HepG2 (cell line): ENCODE measurements around the gene ZNF740. TPM values are rescaled to one million over a fixed set of nuclear protein-coding genes. Genes with fewer than 3 reads are reported as not detected.

Experiments used
- ASH2L ChIP-seq: fragments of 300-600, 200-600 bp; sonication (generic); IDR thresholded peaks from 2 replicates; pipeline ENCODE4 v1.7.0; 2017; ENCODE audit warnings: low read depth, mild to moderate bottlenecking, moderate library complexity, mixed read lengths, low read length; ENCODE audit not compliant: insufficient read length
- CAMTA2 ChIP-seq: sonication (generic); formaldehyde crosslinking; IDR thresholded peaks from 2 replicates; pipeline ENCODE4 v1.4.0; 2020; ENCODE audit warnings: mild to moderate bottlenecking, missing genetic modification reagents, borderline replicate concordance
- GABPA ChIP-seq, 2 experiments: IDR thresholded peaks; 2 replicates each; pipeline ENCODE4 v1.6.1; 2011 to 2016; ENCODE audit warnings: low read depth in 2 of 2, low read length in 1 of 2, missing biosample characterization in 1 of 2, missing genetic modification characterization in 1 of 2
- NFE2 ChIP-seq: sonication (generic); formaldehyde crosslinking; IDR thresholded peaks from 2 replicates; pipeline ENCODE4 v1.4.0; 2020; ENCODE audit warnings: missing genetic modification reagents
- NRL ChIP-seq: sonication (generic); formaldehyde crosslinking; IDR thresholded peaks from 2 replicates; pipeline ENCODE4 v1.5.0; 2020; ENCODE audit warnings: missing genetic modification reagents, mild to moderate bottlenecking, moderate library complexity, borderline replicate concordance
- TGIF2 ChIP-seq: IDR thresholded peaks from 2 replicates; pipeline ENCODE4 v1.6.1; 2016; ENCODE audit warnings: control low read depth, missing compliant biosample characterization
- ZFP36L1 ChIP-seq: sonication (generic); formaldehyde crosslinking; IDR thresholded peaks from 2 replicates; pipeline ENCODE4 v1.8.0; 2022; ENCODE audit warnings: mild to moderate bottlenecking, missing genetic modification reagents, moderate library complexity
- ZSCAN20 ChIP-seq: sonication (generic); formaldehyde crosslinking; IDR thresholded peaks from 2 replicates; pipeline ENCODE4 v1.4.0; 2020; ENCODE audit warnings: missing genetic modification reagents, mild to moderate bottlenecking, borderline replicate concordance
- polyA plus RNA-seq, 8 experiments: library from polyadenylated mRNA; depleted of rRNA in 3 of 8; stranded (reverse) in 7 of 8; unstranded in 1 of 8; fragments of >200 nt; fragmentation: Illumina TruSeq in 4 of 8; extraction: Trizol in 4 of 8; gene quantifications; 2 replicates each; pipeline versions ENCODE4 v1.2.1 to v1.2.3, GENCODE V29; 2011 to 2016; ENCODE audit warnings: low read depth in 4 of 8, missing spikeins in 1 of 8, mixed read lengths in 1 of 8; ENCODE audit not compliant: insufficient read depth in 1 of 8
- total RNA-seq, 5 experiments: library from RNA; depleted of rRNA; stranded (reverse); fragments of >200 nt; fragmentation: Illumina TruSeq; extraction: Trizol; gene quantifications; 2 replicates each; pipeline ENCODE4 v1.2.3, GENCODE V29; 2016; ENCODE audit warnings: low read depth in 1 of 5
- TF ChIP-seq, protein P1 (sequence below): sonication (generic); formaldehyde crosslinking; IDR thresholded peaks from 2 replicates; pipeline ENCODE4 v1.9.0; 2021; ENCODE audit warnings: missing genetic modification reagents, borderline replicate concordance
- TF ChIP-seq, protein P2 (sequence below): IDR thresholded peaks from 2 replicates; pipeline ENCODE4 v1.6.1; 2016; ENCODE audit warnings: mild to moderate bottlenecking, missing biosample characterization, missing genetic modification reagents
- TF ChIP-seq, protein P3 (sequence below), 2 experiments: sonication (generic) in 1 of 2; formaldehyde crosslinking in 1 of 2; IDR thresholded peaks; 2 replicates each; pipeline versions ENCODE4 v1.4.0 to v1.6.1; 2016 to 2020; ENCODE audit warnings: borderline replicate concordance in 1 of 2, low read depth in 1 of 2, mild to moderate bottlenecking in 1 of 2, missing genetic modification reagents in 1 of 2
- TF ChIP-seq, protein P4 (sequence below): sonication (generic); formaldehyde crosslinking; IDR thresholded peaks from 2 replicates; pipeline ENCODE4 v1.4.0; 2020; ENCODE audit warnings: missing genetic modification reagents, borderline replicate concordance
- TF ChIP-seq, protein P5 (sequence below): sonication (generic); formaldehyde crosslinking; IDR thresholded peaks from 2 replicates; pipeline ENCODE4 v1.4.0; 2020; ENCODE audit warnings: missing genetic modification reagents, mild to moderate bottlenecking, borderline replicate concordance

Gene ZNF740
- total and polyA plus RNA-seq, 2 of the 13 experiments (the other 11 are each of a cell fraction or from before 2014, with no cell fraction given) = 16.9 to 19.0 TPM

DNA sequence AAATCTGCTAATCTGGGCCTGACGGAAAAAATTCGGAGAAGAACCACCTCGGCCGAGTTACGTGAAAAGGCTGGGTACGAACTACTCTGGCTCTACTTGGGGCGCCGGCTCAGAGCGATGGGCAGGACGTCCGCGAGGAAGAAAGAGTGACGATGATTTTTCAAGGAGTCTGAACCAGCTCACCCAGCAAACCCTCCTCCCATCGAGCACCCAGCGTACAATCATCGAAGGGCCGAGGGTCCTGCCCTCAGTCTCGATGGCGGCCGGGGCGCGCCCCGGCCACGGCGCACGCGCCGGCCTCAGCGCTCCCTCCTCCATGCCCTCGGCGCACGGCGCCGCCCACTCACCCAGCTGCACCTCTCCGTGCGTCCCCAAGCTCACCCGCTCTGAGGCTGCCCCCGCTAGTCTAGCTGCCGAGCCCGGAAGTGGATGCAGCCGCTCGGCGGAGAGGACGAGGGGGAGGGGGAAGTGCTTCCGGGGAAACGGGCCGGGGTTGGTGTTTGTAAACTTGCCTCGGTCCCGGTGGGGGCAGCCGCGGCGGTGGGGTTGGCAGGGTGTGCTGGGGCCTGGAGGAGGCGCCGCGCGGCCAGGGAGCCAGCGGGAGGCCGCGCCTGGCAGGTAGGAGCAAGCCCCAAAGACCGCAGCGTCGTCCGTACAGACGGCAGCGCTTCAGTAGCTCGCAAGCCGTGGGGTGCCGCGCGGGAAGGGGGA is at the start of gene ZNF740, which contains the start of gene CSAD (continued):
- TF ChIP-seq, protein P1, sequence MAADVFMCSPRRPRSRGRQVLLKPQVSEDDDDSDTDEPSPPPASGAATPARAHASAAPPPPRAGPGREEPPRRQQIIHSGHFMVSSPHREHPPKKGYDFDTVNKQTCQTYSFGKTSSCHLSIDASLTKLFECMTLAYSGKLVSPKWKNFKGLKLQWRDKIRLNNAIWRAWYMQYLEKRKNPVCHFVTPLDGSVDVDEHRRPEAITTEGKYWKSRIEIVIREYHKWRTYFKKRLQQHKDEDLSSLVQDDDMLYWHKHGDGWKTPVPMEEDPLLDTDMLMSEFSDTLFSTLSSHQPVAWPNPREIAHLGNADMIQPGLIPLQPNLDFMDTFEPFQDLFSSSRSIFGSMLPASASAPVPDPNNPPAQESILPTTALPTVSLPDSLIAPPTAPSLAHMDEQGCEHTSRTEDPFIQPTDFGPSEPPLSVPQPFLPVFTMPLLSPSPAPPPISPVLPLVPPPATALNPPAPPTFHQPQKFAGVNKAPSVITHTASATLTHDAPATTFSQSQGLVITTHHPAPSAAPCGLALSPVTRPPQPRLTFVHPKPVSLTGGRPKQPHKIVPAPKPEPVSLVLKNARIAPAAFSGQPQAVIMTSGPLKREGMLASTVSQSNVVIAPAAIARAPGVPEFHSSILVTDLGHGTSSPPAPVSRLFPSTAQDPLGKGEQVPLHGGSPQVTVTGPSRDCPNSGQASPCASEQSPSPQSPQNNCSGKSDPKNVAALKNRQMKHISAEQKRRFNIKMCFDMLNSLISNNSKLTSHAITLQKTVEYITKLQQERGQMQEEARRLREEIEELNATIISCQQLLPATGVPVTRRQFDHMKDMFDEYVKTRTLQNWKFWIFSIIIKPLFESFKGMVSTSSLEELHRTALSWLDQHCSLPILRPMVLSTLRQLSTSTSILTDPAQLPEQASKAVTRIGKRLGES (CRISPR knock-in tag) = no peak
- TF ChIP-seq NFE2 (no peak), ASH2L (peak; percentile 77), ZSCAN20 (CRISPR knock-in tag) (no peak), CAMTA2 (CRISPR knock-in tag) (peak; percentile 23; the same call in 1 of the 2 replicates), TGIF2 (peak; percentile 34; the same call in 1 of the 2 replicates), GABPA (IDR thresholded peaks at IDR 0.05; ENCODE audit: low read depth, low read length) (peak; percentile 99), GABPA (CRISPR knock-in tag; IDR thresholded peaks at IDR 0.05; ENCODE audit: low read depth) (peak; percentile 95), ZFP36L1 (0 out of 2 replicates have a peak, but pooled peaks have one; percentile 21), NRL (CRISPR knock-in tag) (no peak; the same call in 1 of the 2 replicates)
- TF ChIP-seq, protein P2, sequence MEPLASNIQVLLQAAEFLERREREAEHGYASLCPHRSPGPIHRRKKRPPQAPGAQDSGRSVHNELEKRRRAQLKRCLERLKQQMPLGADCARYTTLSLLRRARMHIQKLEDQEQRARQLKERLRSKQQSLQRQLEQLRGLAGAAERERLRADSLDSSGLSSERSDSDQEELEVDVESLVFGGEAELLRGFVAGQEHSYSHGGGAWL (CRISPR knock-in tag) = no peak
- TF ChIP-seq, protein P3, sequence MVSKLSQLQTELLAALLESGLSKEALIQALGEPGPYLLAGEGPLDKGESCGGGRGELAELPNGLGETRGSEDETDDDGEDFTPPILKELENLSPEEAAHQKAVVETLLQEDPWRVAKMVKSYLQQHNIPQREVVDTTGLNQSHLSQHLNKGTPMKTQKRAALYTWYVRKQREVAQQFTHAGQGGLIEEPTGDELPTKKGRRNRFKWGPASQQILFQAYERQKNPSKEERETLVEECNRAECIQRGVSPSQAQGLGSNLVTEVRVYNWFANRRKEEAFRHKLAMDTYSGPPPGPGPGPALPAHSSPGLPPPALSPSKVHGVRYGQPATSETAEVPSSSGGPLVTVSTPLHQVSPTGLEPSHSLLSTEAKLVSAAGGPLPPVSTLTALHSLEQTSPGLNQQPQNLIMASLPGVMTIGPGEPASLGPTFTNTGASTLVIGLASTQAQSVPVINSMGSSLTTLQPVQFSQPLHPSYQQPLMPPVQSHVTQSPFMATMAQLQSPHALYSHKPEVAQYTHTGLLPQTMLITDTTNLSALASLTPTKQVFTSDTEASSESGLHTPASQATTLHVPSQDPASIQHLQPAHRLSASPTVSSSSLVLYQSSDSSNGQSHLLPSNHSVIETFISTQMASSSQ (IDR thresholded peaks at IDR 0.05; ENCODE audit: low read depth) = no peak
- TF ChIP-seq, protein P3 (CRISPR knock-in tag; IDR thresholded peaks at IDR 0.05; ENCODE audit: borderline replicate concordance) = peak; percentile 41; the same call in 1 of the 2 replicates
- TF ChIP-seq, protein P4, sequence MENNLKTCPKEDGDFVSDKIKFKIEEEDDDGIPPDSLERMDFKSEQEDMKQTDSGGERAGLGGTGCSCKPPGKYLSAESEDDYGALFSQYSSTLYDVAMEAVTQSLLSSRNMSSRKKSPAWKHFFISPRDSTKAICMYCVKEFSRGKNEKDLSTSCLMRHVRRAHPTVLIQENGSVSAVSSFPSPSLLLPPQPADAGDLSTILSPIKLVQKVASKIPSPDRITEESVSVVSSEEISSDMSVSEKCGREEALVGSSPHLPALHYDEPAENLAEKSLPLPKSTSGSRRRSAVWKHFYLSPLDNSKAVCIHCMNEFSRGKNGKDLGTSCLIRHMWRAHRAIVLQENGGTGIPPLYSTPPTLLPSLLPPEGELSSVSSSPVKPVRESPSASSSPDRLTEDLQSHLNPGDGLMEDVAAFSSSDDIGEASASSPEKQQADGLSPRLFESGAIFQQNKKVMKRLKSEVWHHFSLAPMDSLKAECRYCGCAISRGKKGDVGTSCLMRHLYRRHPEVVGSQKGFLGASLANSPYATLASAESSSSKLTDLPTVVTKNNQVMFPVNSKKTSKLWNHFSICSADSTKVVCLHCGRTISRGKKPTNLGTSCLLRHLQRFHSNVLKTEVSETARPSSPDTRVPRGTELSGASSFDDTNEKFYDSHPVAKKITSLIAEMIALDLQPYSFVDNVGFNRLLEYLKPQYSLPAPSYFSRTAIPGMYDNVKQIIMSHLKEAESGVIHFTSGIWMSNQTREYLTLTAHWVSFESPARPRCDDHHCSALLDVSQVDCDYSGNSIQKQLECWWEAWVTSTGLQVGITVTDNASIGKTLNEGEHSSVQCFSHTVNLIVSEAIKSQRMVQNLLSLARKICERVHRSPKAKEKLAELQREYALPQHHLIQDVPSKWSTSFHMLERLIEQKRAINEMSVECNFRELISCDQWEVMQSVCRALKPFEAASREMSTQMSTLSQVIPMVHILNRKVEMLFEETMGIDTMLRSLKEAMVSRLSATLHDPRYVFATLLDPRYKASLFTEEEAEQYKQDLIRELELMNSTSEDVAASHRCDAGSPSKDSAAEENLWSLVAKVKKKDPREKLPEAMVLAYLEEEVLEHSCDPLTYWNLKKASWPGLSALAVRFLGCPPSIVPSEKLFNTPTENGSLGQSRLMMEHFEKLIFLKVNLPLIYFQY (CRISPR knock-in tag) = peak; percentile 57; the same call in 1 of the 2 replicates
- TF ChIP-seq, protein P5, sequence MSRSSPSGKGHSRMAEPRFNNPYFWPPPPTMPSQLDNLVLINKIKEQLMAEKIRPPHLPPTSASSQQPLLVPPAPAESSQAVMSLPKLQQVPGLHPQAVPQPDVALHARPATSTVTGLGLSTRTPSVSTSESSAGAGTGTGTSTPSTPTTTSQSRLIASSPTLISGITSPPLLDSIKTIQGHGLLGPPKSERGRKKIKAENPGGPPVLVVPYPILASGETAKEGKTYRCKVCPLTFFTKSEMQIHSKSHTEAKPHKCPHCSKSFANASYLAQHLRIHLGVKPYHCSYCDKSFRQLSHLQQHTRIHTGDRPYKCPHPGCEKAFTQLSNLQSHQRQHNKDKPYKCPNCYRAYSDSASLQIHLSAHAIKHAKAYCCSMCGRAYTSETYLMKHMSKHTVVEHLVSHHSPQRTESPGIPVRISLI (CRISPR knock-in tag) = no peak; the same call in 1 of the 2 replicates
